HG03521 (cell line): ENCODE measurements around the gene POM121.
"Not testable (repeated sequence)": the region's sequence is repeated elsewhere in the genome, so short reads cannot be mapped to it uniquely, and the experiment has no call there.

Experiments used
- ATAC-seq: cut with Tn5 transposase; IDR thresholded peaks from one replicate; pipeline ENCODE4 v1.9.1; 2021; ENCODE audit warnings: mild to moderate bottlenecking, moderate library complexity; ENCODE audit not compliant: unreplicated experiment

The POM121 gene

GRCh38 chr7:72949276-72949675 is 24.4 kb downstream of the POM121 start:
- not testable (repeated sequence) for ATAC-seq

- ATAC-seq, result not testable (repeated sequence)
Observed at GRCh38 chr7:72949686-72950085, 24.8 kb downstream of the POM121 start.

- ATAC-seq, result not testable (repeated sequence)
Observed at GRCh38 chr7:72950432-72950831, 25.5 kb downstream of the POM121 start.

GRCh38 chr7:72953901-72954562 is 29.1 kb downstream of the POM121 start:
- ATAC-seq, result peak; percentile 57

- peak; percentile 79 for ATAC-seq
Observed at GRCh38 chr7:72954563-72955198, 29.8 kb downstream of the POM121 start.

- ATAC-seq, result not testable (repeated sequence)
Observed at GRCh38 chr7:72960029-72960428, 35.1 kb downstream of the POM121 start.

GRCh38 chr7:72960626-72961345 is 35.9 kb downstream of the POM121 start:
- not testable (repeated sequence) for ATAC-seq

- not testable (repeated sequence) for ATAC-seq
Observed at GRCh38 chr7:72961346-72961650, 36.4 kb downstream of the POM121 start.

- not testable (repeated sequence) for ATAC-seq
Observed at GRCh38 chr7:72963056-72963455, 38.2 kb downstream of the POM121 start.

- not testable (repeated sequence) for ATAC-seq
Observed at GRCh38 chr7:72965186-72965975, 40.5 kb downstream of the POM121 start.

- ATAC-seq, result not testable (repeated sequence)
Observed at GRCh38 chr7:72966892-72967291, 42.0 kb downstream of the POM121 start.

- not testable (repeated sequence) for ATAC-seq
Observed at GRCh38 chr7:72968980-72969516, 44.2 kb downstream of the POM121 start, which contains the start of gene TRIM74. Gene TRIM74 (minus strand): TSS chr7:72969466. CDS start chr7:72966157, 3,309 bp downstream.

- not testable (repeated sequence) for ATAC-seq
Observed at GRCh38 chr7:72969688-72970087, 44.8 kb downstream of the POM121 start.

- not testable (repeated sequence) for ATAC-seq
Observed at GRCh38 chr7:72971505-72971904, 46.6 kb downstream of the POM121 start.

- ATAC-seq, result not testable (repeated sequence)
Observed at GRCh38 chr7:72974781-72975180, 49.9 kb downstream of the POM121 start.

GRCh38 chr7:72975656-72976286 is 50.9 kb downstream of the POM121 start:
- ATAC-seq, result not testable (repeated sequence)

- ATAC-seq, result not testable (repeated sequence)
Observed at GRCh38 chr7:72976434-72976833, 51.5 kb downstream of the POM121 start.

- not testable (repeated sequence) for ATAC-seq
Observed at GRCh38 chr7:72980382-72980781, 55.5 kb downstream of the POM121 start.

- not testable (repeated sequence) for ATAC-seq
Observed at GRCh38 chr7:72982084-72982483, 57.2 kb downstream of the POM121 start.
